Suprapubic skin (tissue), 4 donors: ENCODE results near the gene PRICKLE1. TPM values are rescaled to one million over a fixed set of nuclear protein-coding genes. Genes with fewer than 3 reads are reported as not detected.

Experiments used
- DNase-seq, 2 donors: peaks; one replicate each; pipeline ENCODE4 v3.0.0-alpha.2; 2019; ENCODE audit warnings: low spot score in 2 of 2
- H3K27ac ChIP-seq: fragments of 200-600 bp; sonication (generic); one replicate; pipeline ENCODE4 v1.5.1; 2019
- H3K27me3 ChIP-seq: fragments of 200-600 bp; sonication (generic); one replicate; pipeline ENCODE4 v1.5.1; 2019
- H3K36me3 ChIP-seq: fragments of 200-600 bp; sonication (generic); one replicate; pipeline ENCODE4 v1.5.1; 2019
- H3K4me1 ChIP-seq: fragments of 200-600 bp; sonication (generic); one replicate; pipeline ENCODE4 v1.5.1; 2019
- H3K4me3 ChIP-seq: fragments of 200-600 bp; sonication (generic); one replicate; pipeline ENCODE4 v1.5.1; 2019; ENCODE audit warnings: mild to moderate bottlenecking
- H3K9me3 ChIP-seq: fragments of 200-600 bp; sonication (generic); one replicate; pipeline ENCODE4 v1.5.1; 2019
- EP300 ChIP-seq: sonication (generic); formaldehyde crosslinking; IDR thresholded peaks from one replicate; pipeline ENCODE4 v1.6.1; 2017; ENCODE audit warnings: antibody characterized with exemption
- POLR2A ChIP-seq, 2 donors: fragments of 450-650 bp; IDR thresholded peaks; one replicate each; pipeline ENCODE4 v1.6.1; 2017; ENCODE audit warnings: antibody characterized with exemption in 2 of 2, mild to moderate bottlenecking in 2 of 2, moderate library complexity in 2 of 2
- POLR2AphosphoS5 ChIP-seq, 3 donors: sonication (generic); formaldehyde crosslinking; IDR thresholded peaks; one replicate each; pipeline ENCODE4 v1.6.1; 2017; ENCODE audit warnings: antibody characterized with exemption in 3 of 3
- WGBS: methylation state at CpG from one replicate; pipeline ENCODE4 v1.1.5; 2018; 5-methylcytosine and 5-hydroxymethylcytosine counted together
- total RNA-seq, 4 donors: library from RNA; depleted of rRNA; stranded (reverse); fragments of >200 nt; gene quantifications; one replicate each; pipeline ENCODE4 v1.1.0, GENCODE V29; 2016
- TF ChIP-seq, protein P1 (sequence below), 2 donors: fragments of 200-600 bp in 1 of 2; fragments of 450-650 bp in 1 of 2; sonication (generic) in 1 of 2; IDR thresholded peaks; one replicate each; pipeline ENCODE4 v1.5.1; 2016 to 2019; ENCODE audit warnings: antibody characterized with exemption in 2 of 2, mild to moderate bottlenecking in 1 of 2, moderate library complexity in 1 of 2

PRICKLE1 gene
- total RNA-seq, 4 donors from 2014 or later: 5.8 to 18.9 (median 6.9) TPM

DNA sequence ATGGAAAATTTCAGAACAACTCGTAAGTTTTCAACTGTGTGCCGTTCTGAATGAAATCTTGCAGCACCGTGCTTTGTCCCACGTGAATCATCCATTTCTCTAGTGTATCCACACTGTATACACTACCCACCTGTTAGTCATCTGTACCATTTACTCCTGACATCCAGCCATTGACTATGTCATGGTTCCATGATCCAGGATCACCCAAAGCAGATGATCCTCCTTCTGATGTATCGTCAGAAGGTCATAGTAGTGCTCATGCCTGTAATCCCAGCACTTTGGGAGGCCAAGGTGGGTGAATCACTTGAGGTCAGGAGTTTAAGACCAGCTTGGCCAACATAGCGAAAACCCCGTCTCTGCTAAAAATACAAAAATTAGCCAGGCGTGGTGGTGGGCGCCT, 140.7 kb downstream of the PRICKLE1 start:
- DNase-seq: no peak
- Histone ChIP-seq H3K27ac (no peak overlapping the region), H3K36me3 (peaks cover 21% of the 10 kb centered on the region), H3K9me3 (peaks cover 7% of the 10 kb centered on the region), H3K27me3 (no peaks in the 10 kb centered on the region), H3K4me1 (no peaks in the 10 kb centered on the region), H3K4me3 (no peak overlapping the region)
- WGBS: 95% methylated on average over 9 of the region's 9 CpGs
- TF ChIP-seq, protein P1, sequence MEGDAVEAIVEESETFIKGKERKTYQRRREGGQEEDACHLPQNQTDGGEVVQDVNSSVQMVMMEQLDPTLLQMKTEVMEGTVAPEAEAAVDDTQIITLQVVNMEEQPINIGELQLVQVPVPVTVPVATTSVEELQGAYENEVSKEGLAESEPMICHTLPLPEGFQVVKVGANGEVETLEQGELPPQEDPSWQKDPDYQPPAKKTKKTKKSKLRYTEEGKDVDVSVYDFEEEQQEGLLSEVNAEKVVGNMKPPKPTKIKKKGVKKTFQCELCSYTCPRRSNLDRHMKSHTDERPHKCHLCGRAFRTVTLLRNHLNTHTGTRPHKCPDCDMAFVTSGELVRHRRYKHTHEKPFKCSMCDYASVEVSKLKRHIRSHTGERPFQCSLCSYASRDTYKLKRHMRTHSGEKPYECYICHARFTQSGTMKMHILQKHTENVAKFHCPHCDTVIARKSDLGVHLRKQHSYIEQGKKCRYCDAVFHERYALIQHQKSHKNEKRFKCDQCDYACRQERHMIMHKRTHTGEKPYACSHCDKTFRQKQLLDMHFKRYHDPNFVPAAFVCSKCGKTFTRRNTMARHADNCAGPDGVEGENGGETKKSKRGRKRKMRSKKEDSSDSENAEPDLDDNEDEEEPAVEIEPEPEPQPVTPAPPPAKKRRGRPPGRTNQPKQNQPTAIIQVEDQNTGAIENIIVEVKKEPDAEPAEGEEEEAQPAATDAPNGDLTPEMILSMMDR (IDR thresholded peaks at IDR 0.05): no peak
- TF ChIP-seq POLR2A (IDR thresholded peaks at IDR 0.05) (no peak), EP300 (no peak), POLR2AphosphoS5 (IDR thresholded peaks at IDR 0.05) (no peak)

DNA sequence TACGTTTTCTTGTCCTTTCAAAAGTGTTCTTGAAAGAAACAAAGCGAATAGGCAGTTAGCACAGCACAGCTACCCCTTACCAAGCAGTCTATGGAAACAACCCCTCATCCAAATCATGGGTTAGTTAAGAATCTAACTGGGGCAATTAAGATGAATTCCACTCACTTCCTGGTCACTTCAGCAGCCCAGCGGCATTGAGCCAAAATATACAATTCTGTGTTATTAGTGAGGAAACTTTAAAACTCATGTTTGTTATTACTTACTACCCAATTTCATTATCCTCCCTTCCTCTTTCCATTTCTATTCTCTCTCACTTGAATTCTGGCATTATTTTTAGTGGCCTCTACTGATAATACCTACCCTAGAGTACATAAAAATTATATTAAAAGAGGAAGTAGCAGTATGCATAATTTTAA, 142.2 kb downstream of the PRICKLE1 start:
- H3K4me1 ChIP-seq: no peaks in the 10 kb centered on the region
- TF ChIP-seq POLR2A (IDR thresholded peaks at IDR 0.05) (no peak), POLR2AphosphoS5 (IDR thresholded peaks at IDR 0.05) (no peak), EP300 (no peak)
- no peaks in the 10 kb centered on the region for H3K27me3 ChIP-seq
- 84% methylated on average over 3 of the region's 3 CpGs for WGBS
- no peak overlapping the region for H3K4me3 ChIP-seq
- no peak overlapping the region for H3K27ac ChIP-seq
- peaks cover 13% of the 10 kb centered on the region for H3K9me3 ChIP-seq
- DNase-seq: no peak
- H3K36me3 ChIP-seq: peaks cover 35% of the 10 kb centered on the region

DNA sequence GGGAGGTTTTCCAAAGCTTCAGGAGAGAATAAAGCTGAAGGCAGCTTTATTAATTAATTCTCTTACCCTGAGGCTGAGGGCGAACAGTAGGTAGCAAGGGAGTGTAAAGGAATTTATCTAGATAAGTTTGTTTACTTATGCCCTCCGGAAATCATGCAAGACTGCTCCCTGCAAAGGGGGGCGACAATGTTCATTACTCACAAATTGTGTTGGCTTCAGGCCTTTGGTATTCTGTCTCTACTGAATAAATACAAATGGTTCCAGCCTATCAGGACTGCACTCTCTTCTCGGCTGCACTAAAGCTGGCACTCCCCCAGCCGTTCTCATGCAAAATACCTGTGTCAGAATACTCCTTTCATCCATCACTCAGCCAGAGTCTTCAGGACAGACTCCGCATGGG, 142.8 kb downstream of the PRICKLE1 start:
- no peaks in the 10 kb centered on the region for H3K27me3 ChIP-seq
- TF ChIP-seq POLR2AphosphoS5 (IDR thresholded peaks at IDR 0.05): no peak
- TF ChIP-seq, protein P1 (IDR thresholded peaks at IDR 0.05): no peak
- no peak for TF ChIP-seq EP300
- no peak for TF ChIP-seq POLR2A (IDR thresholded peaks at IDR 0.05)
- H3K27ac ChIP-seq: no peak overlapping the region
- peaks cover 41% of the 10 kb centered on the region for H3K36me3 ChIP-seq
- no peaks in the 10 kb centered on the region for H3K4me1 ChIP-seq
- WGBS: 59% methylated on average over 6 of the region's 6 CpGs
- no peak for DNase-seq
- peaks cover 13% of the 10 kb centered on the region for H3K9me3 ChIP-seq
- H3K4me3 ChIP-seq: no peak overlapping the region

DNA sequence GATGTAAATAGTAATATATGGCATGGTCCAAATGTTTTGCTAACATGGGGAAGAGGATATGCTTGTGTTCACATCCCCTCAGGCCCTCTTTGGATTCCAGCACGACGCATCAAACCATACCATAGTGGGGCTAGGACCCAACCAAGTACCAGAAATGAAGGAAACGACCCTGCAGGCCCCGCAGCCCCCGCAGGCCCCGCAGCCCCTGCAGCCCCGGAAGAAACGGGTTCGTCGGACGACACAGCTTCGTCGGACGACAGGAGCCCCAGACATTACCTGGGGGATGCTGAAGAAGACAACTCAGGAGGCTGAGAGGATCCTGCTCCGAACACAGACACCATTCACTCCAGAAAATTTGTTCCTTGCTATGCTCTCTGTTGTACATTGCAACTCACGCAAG, 143.7 kb downstream of the PRICKLE1 start:
- H3K4me3 ChIP-seq: no peak overlapping the region
- WGBS: 93% methylated on average over 16 of the region's 16 CpGs
- DNase-seq: no peak
- no peaks in the 10 kb centered on the region for H3K27me3 ChIP-seq
- H3K4me1 ChIP-seq: no peaks in the 10 kb centered on the region
- H3K27ac ChIP-seq: no peak overlapping the region
- TF ChIP-seq POLR2AphosphoS5 (IDR thresholded peaks at IDR 0.05) (no peak), POLR2A (IDR thresholded peaks at IDR 0.05) (no peak), EP300 (no peak)
- TF ChIP-seq, protein P1 (IDR thresholded peaks at IDR 0.05): no peak
- H3K36me3 ChIP-seq: peaks cover 45% of the 10 kb centered on the region
- peaks cover 13% of the 10 kb centered on the region for H3K9me3 ChIP-seq

DNA sequence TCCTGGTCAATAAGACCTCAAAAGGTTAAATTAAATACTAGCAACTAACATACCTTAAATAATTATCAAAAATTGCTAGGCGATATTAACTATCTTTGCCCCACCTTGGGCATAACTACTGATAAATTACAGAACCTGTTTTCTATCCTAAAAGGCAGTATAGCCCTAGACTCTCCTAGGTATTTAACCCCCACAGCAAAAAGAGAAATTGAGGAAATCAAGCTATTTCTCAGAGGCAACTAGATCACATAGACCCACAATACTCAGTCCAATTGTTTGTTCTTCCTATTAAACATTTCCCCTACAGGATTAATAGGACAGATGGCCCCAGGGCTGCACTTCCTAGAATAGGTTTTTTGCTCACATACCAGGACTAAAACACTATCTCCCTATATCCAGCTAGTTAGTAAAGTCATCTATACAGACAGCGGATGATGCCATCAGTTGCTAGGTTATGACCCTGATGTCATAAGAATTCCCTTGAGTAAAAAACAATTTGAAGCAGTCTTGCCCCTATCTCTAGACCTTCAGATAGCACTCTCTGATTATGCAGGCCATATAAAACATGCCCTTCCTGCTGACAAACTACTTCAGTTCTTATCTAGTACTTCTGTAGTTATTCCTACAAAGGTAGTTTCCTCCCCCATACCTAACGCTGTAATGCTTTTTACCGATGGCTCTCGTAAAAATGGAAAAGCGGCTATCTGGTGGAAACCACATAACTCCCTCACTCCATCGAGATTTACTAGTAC, 145.2 kb downstream of the PRICKLE1 start:
- Histone ChIP-seq H3K36me3 (peaks cover 47% of the 10 kb centered on the region), H3K27me3 (no peaks in the 10 kb centered on the region), H3K4me3 (no peak overlapping the region), H3K4me1 (no peaks in the 10 kb centered on the region), H3K27ac (no peak overlapping the region), H3K9me3 (peaks cover 13% of the 10 kb centered on the region)
- TF ChIP-seq EP300 (no peak), POLR2A (IDR thresholded peaks at IDR 0.05) (no peak), POLR2AphosphoS5 (IDR thresholded peaks at IDR 0.05) (no peak)
- TF ChIP-seq, protein P1 (IDR thresholded peaks at IDR 0.05): no peak
- DNase-seq: no peak
- WGBS: 87% methylated on average over 7 of the region's 7 CpGs
